GM23338 (cell line): ENCODE data around the gene MAST4. TPM values are rescaled to one million over a fixed set of nuclear protein-coding genes. Genes with fewer than 3 reads are reported as not detected.

Experiments used
- ATAC-seq: fragments of 200-7000 bp; cut with Tn5 transposase; 3 replicates; pipeline ENCODE4 v1.9.1; 2020
- DNase-seq: peaks from one replicate; pipeline ENCODE4 v3.0.0-alpha.2; 2015; ENCODE audit warnings: low spot score
- H2AFZ ChIP-seq: fragments of 200-600 bp; sonication (generic); 2 replicates; pipeline ENCODE4 v1.8.0; 2016; ENCODE audit warnings: antibody characterized with exemption, mild to moderate bottlenecking, moderate library complexity
- H3F3A ChIP-seq: fragments of 200-600 bp; sonication (generic); replicated peaks from 2 replicates; pipeline ENCODE4 v1.8.0; 2017; ENCODE audit warnings: antibody characterized with exemption, mixed run types, low read depth
- H3K27ac ChIP-seq: fragments of 200-600 bp; sonication (generic); 2 replicates; pipeline ENCODE4 v1.6.1; 2016; ENCODE audit warnings: low read depth
- H3K27me3 ChIP-seq: fragments of 200-600 bp; sonication (generic); 2 replicates; pipeline ENCODE4 v1.8.0; 2016; ENCODE audit warnings: mild to moderate bottlenecking, mixed run types, moderate library complexity; ENCODE audit not compliant: insufficient read depth
- H3K36me3 ChIP-seq: fragments of 200-600 bp; sonication (generic); 2 replicates; pipeline ENCODE4 v1.8.0; 2016; ENCODE audit warnings: mild to moderate bottlenecking; ENCODE audit not compliant: insufficient read depth
- H3K4me1 ChIP-seq: fragments of 200-600 bp; sonication (generic); 2 replicates; pipeline ENCODE4 v1.8.0; 2016; ENCODE audit warnings: mild to moderate bottlenecking, moderate library complexity; ENCODE audit not compliant: insufficient read depth
- H3K4me2 ChIP-seq: fragments of 200-600 bp; sonication (generic); 2 replicates; pipeline ENCODE4 v1.7.1; 2017; ENCODE audit warnings: mixed run types
- H3K4me3 ChIP-seq: fragments of 200-600 bp; sonication (generic); 2 replicates; pipeline ENCODE4 v1.6.1; 2016; ENCODE audit warnings: mixed run types
- H3K79me2 ChIP-seq: fragments of 200-600 bp; sonication (generic); replicated peaks from 2 replicates; pipeline ENCODE4 v1.8.0; 2017; ENCODE audit warnings: mild to moderate bottlenecking; ENCODE audit not compliant: insufficient read depth
- H3K9me2 ChIP-seq: fragments of 200-600 bp; sonication (generic); 2 replicates; pipeline ENCODE4 v1.8.0; 2017; ENCODE audit not compliant: insufficient read depth
- H4K20me1 ChIP-seq: fragments of 200-600 bp; sonication (generic); replicated peaks from 2 replicates; pipeline ENCODE4 v1.8.0; 2017; ENCODE audit warnings: mild to moderate bottlenecking; ENCODE audit not compliant: insufficient read depth
- H3K27ac Mint-ChIP-seq: 2 replicates; pipeline ENCODE4 v1.8.0; 2020; ENCODE audit warnings: inconsistent platforms, mild to moderate bottlenecking, moderate library complexity, mixed read lengths
- H3K27me3 Mint-ChIP-seq: 3 replicates; pipeline ENCODE4 v1.8.0; 2022; ENCODE audit warnings: low read depth, mild to moderate bottlenecking, moderate library complexity, mixed read lengths, inconsistent platforms; ENCODE audit not compliant: insufficient read depth, poor library complexity
- H3K36me3 Mint-ChIP-seq: 3 replicates; pipeline ENCODE4 v1.8.0; 2021; ENCODE audit warnings: low read depth, mild to moderate bottlenecking, inconsistent platforms, moderate library complexity, mixed read lengths
- H3K4me1 Mint-ChIP-seq: 3 replicates; pipeline ENCODE4 v1.8.0; 2020; ENCODE audit warnings: mild to moderate bottlenecking, inconsistent platforms, mixed read lengths
- H3K4me3 Mint-ChIP-seq: 3 replicates; pipeline ENCODE4 v1.8.0; 2021; ENCODE audit warnings: moderate library complexity, mild to moderate bottlenecking, inconsistent platforms, mixed read lengths
- H3K9me3 Mint-ChIP-seq: 3 replicates; pipeline ENCODE4 v1.8.0; 2020; ENCODE audit warnings: moderate library complexity, mild to moderate bottlenecking, inconsistent platforms, mixed read lengths
- CREB1 ChIP-seq: fragments of 250-450 bp; sonication (Bioruptor Pico); IDR thresholded peaks from 2 replicates; pipeline ENCODE4 v1.5.0; 2020; ENCODE audit warnings: low read depth, mild to moderate bottlenecking, moderate library complexity
- CTCF ChIP-seq, 2 experiments: fragments of 200-600 bp in 1 of 2; sonication (generic) in 1 of 2; conservative IDR thresholded peaks; 2 replicates each; pipeline versions ENCODE4 v1.5.1 to v1.6.1; 2016 to 2017; ENCODE audit warnings: antibody characterized with exemption in 2 of 2, low read depth in 2 of 2, mild to moderate bottlenecking in 2 of 2, moderate library complexity in 1 of 2
- ETS1 ChIP-seq: IDR thresholded peaks from 2 replicates; pipeline ENCODE4 v1.6.1; 2016; ENCODE audit warnings: antibody characterized with exemption
- EZH2 ChIP-seq: fragments of 200-600 bp; sonication (generic); IDR thresholded peaks from one replicate; pipeline ENCODE4 v1.8.0; 2017; ENCODE audit warnings: antibody characterized with exemption, mild to moderate bottlenecking, low read depth; ENCODE audit not compliant: unreplicated experiment
- EZH2phosphoT487 ChIP-seq: fragments of 200-600 bp; sonication (generic); IDR thresholded peaks from one replicate; pipeline ENCODE4 v1.8.1; 2018; ENCODE audit warnings: antibody characterized with exemption; ENCODE audit not compliant: unreplicated experiment
- JUNB ChIP-seq: IDR thresholded peaks from one replicate; pipeline ENCODE4 v1.6.1; 2016; ENCODE audit warnings: antibody characterized with exemption; ENCODE audit not compliant: unreplicated experiment
- NANOG ChIP-seq: IDR thresholded peaks from 2 replicates; pipeline ENCODE4 v1.6.1; 2016; ENCODE audit warnings: antibody characterized with exemption, borderline replicate concordance
- POLR2AphosphoS5 ChIP-seq: IDR thresholded peaks from 2 replicates; pipeline ENCODE4 v1.6.1; 2016; ENCODE audit warnings: antibody characterized with exemption, low read depth
- REST ChIP-seq: IDR thresholded peaks from one replicate; pipeline ENCODE4 v1.6.1; 2018; ENCODE audit warnings: antibody characterized with exemption; ENCODE audit not compliant: unreplicated experiment
- STAT1 ChIP-seq: IDR thresholded peaks from one replicate; pipeline ENCODE4 v1.6.1; 2016; ENCODE audit warnings: antibody characterized with exemption; ENCODE audit not compliant: unreplicated experiment
- ZNF114 ChIP-seq: fragments of 250-450 bp; sonication (Bioruptor Pico); IDR thresholded peaks from 2 replicates; pipeline ENCODE4 v1.5.0; 2020; ENCODE audit warnings: mild to moderate bottlenecking, moderate library complexity
- ZNF331 ChIP-seq: fragments of 250-450 bp; sonication (Bioruptor Pico); IDR thresholded peaks from 2 replicates; pipeline ENCODE4 v1.5.0; 2020; ENCODE audit warnings: low read depth, mild to moderate bottlenecking, moderate library complexity
- polyA plus RNA-seq: library from polyadenylated mRNA; unstranded; fragments of >200 nt; fragmentation: Nextera tagmentation; extraction: Ambion mirVana; gene quantifications from 2 replicates; pipeline ENCODE4 v1.2.1, GENCODE V29; 2016
- total RNA-seq: library from RNA; depleted of rRNA; stranded (reverse); fragments of >200 nt; shearing (Covaris generic); gene quantifications from 2 replicates; pipeline ENCODE4 v1.2.3, GENCODE V29; 2014

The MAST4 gene
- total and polyA plus RNA-seq, 2 experiments from 2014 or later = 3.6 to 8.5 TPM

GRCh38 chr5:66972004-66972403 is 375.8 kb downstream of the MAST4 start:
- no peak overlapping the region for H3K27ac ChIP-seq
- H3F3A ChIP-seq = no peaks in the 10 kb centered on the region
- no peak overlapping the region for H3K27ac Mint-ChIP-seq
- H3K36me3 ChIP-seq = no peaks in the 10 kb centered on the region
- ATAC-seq (no peak), DNase-seq (no peak)
- H3K9me3 Mint-ChIP-seq = no peaks in the 10 kb centered on the region
- H3K4me3 Mint-ChIP-seq = no peak overlapping the region
- H3K4me1 ChIP-seq = no peaks in the 10 kb centered on the region
- no peaks in the 10 kb centered on the region for H4K20me1 ChIP-seq
- peaks cover 3% of the 10 kb centered on the region for H3K27me3 Mint-ChIP-seq
- no peak overlapping the region for H3K4me2 ChIP-seq
- no peak overlapping the region for H3K4me3 ChIP-seq
- TF ChIP-seq CREB1 = no peak
- TF ChIP-seq JUNB = no peak
- no peak for TF ChIP-seq EZH2phosphoT487
- TF ChIP-seq ZNF331 = no peak
- no peak for TF ChIP-seq REST
- TF ChIP-seq EZH2 = no peak
- TF ChIP-seq ZNF114 = no peak
- no peak for TF ChIP-seq CTCF (conservative IDR thresholded peaks at IDR 0.05; ENCODE audit: low read depth in 2 of 2)
- TF ChIP-seq POLR2AphosphoS5 = no peak
- TF ChIP-seq ETS1 = no peak
- no peak for TF ChIP-seq STAT1
- no peaks in the 10 kb centered on the region; the same call in 2 of the 3 replicates for H3K4me1 Mint-ChIP-seq
- H3K36me3 Mint-ChIP-seq = no peaks in the 10 kb centered on the region
- H2AFZ ChIP-seq = no peak overlapping the region
- no peaks in the 10 kb centered on the region for H3K9me2 ChIP-seq
- no peaks in the 10 kb centered on the region for H3K27me3 ChIP-seq
- H3K79me2 ChIP-seq = no peaks in the 10 kb centered on the region

GRCh38 chr5:66974256-66974655 is 378.1 kb downstream of the MAST4 start:
- Mint-ChIP-seq H3K27ac (no peak overlapping the region), H3K4me1 (no peaks in the 10 kb centered on the region; the same call in 2 of the 3 replicates), H3K27me3 (peaks cover 3% of the 10 kb centered on the region), H3K9me3 (no peaks in the 10 kb centered on the region), H3K4me3 (no peak overlapping the region), H3K36me3 (no peaks in the 10 kb centered on the region)
- Histone ChIP-seq H4K20me1 (no peaks in the 10 kb centered on the region), H3K4me3 (no peak overlapping the region), H3K4me2 (no peak overlapping the region), H2AFZ (no peak overlapping the region), H3K79me2 (no peaks in the 10 kb centered on the region), H3K27me3 (no peaks in the 10 kb centered on the region), H3K4me1 (no peaks in the 10 kb centered on the region), H3K36me3 (no peaks in the 10 kb centered on the region), H3K27ac (no peak overlapping the region), H3F3A (no peaks in the 10 kb centered on the region), H3K9me2 (no peaks in the 10 kb centered on the region)
- ATAC-seq (no peak), DNase-seq (no peak)
- TF ChIP-seq POLR2AphosphoS5 (no peak), REST (no peak), ETS1 (no peak), ZNF114 (no peak), NANOG (no peak), JUNB (no peak), EZH2phosphoT487 (no peak)
